ENCODE data around the gene SH3PXD2B. TPM values are rescaled to one million over a fixed set of nuclear protein-coding genes. Genes with fewer than 3 reads are reported as not detected.
A peak's percentile ranks its signal among the peaks of the same experiment; 100 is the strongest.

SH3PXD2B gene
- total RNA-seq, 3 donors from 2014 or later: 35.3 to 118 (median 43.9) TPM

- Histone ChIP-seq H3K9me3 (no peaks in the 10 kb centered on the region), H3K4me3 (peak overlapping the region; percentile 90 to 98 (median 93)), H3K27me3 (no peaks in the 10 kb centered on the region), H3K4me1 (peaks cover 3 to 19% of the 10 kb centered on the region in 2 donors), H3K36me3 (no peaks in the 10 kb centered on the region), H3K27ac (peak overlapping the region; percentile 50 to 77)
- no peak for DNase-seq (ENCODE audit: low spot score in 2 of 2)
- TF ChIP-seq CTCF (IDR thresholded peaks at IDR 0.05) (no peak), POLR2A (IDR thresholded peaks at IDR 0.05) (no peak), POLR2AphosphoS5 (IDR thresholded peaks at IDR 0.05) (no peak)
- intact Hi-C loops (cut with DNase I; ENCODE audit: low total_unique reads): no loop called here
Observed at GRCh38 chr5:172448999-172449398, 5.3 kb downstream of the SH3PXD2B start.

GRCh38 chr5:172447646-172448365 is 6.5 kb downstream of the SH3PXD2B start:
- peak overlapping the region; percentile 77 to 78 for H3K27ac ChIP-seq
- no peaks in the 10 kb centered on the region for H3K9me3 ChIP-seq
- TF ChIP-seq POLR2A (IDR thresholded peaks at IDR 0.05) (no peak), POLR2AphosphoS5 (IDR thresholded peaks at IDR 0.05) (no peak), CTCF (IDR thresholded peaks at IDR 0.05) (no peak)
- H3K4me3 ChIP-seq: peak overlapping the region; percentile 8 to 98 (median 90)
- no peaks in the 10 kb centered on the region for H3K27me3 ChIP-seq
- peaks cover 7 to 23% of the 10 kb centered on the region in 2 donors for H3K4me1 ChIP-seq
- H3K36me3 ChIP-seq: no peaks in the 10 kb centered on the region
- intact Hi-C loops (cut with DNase I; ENCODE audit: low total_unique reads): no loop called here
- DNase-seq (ENCODE audit: low spot score in 2 of 2): no peak

GRCh38 chr5:172446336-172447051 is 7.8 kb downstream of the SH3PXD2B start:
- Histone ChIP-seq H3K27me3 (no peaks in the 10 kb centered on the region), H3K27ac (peak overlapping the region; percentile 78 to 85), H3K9me3 (no peaks in the 10 kb centered on the region), H3K36me3 (no peaks in the 10 kb centered on the region), H3K4me3 (peak overlapping the region; percentile 8 to 54 (median 29)), H3K4me1 (peaks cover 7 to 23% of the 10 kb centered on the region in 2 donors)
- TF ChIP-seq CTCF (IDR thresholded peaks at IDR 0.05) (no peak), POLR2AphosphoS5 (IDR thresholded peaks at IDR 0.05) (peak in 2 of 3 donors; percentile 30 to 34), POLR2A (IDR thresholded peaks at IDR 0.05) (no peak)
- intact Hi-C loops (cut with DNase I; ENCODE audit: low total_unique reads): no loop called here
- no peak for DNase-seq (ENCODE audit: low spot score in 2 of 2)

- TF ChIP-seq POLR2A (IDR thresholded peaks at IDR 0.05) (no peak), CTCF (IDR thresholded peaks at IDR 0.05) (no peak), POLR2AphosphoS5 (IDR thresholded peaks at IDR 0.05) (no peak)
- peak overlapping the region; percentile 1 to 54 (median 29) for H3K4me3 ChIP-seq
- H3K27ac ChIP-seq: peak overlapping the region; percentile 78 to 85
- H3K9me3 ChIP-seq: no peaks in the 10 kb centered on the region
- H3K27me3 ChIP-seq: no peaks in the 10 kb centered on the region
- no peak for DNase-seq (ENCODE audit: low spot score in 2 of 2)
- no peaks in the 10 kb centered on the region for H3K36me3 ChIP-seq
- H3K4me1 ChIP-seq: peaks cover 7 to 23% of the 10 kb centered on the region in 2 donors
- intact Hi-C loops (cut with DNase I; ENCODE audit: low total_unique reads): no loop called here
Observed at GRCh38 chr5:172445866-172446265, 8.5 kb downstream of the SH3PXD2B start.
